ENCODE data around the gene CHTOP.
"Not testable (repeated sequence)": the region's sequence is repeated elsewhere in the genome, so short reads cannot be mapped to it uniquely, and the experiment has no call there.

Gene CHTOP

DNA sequence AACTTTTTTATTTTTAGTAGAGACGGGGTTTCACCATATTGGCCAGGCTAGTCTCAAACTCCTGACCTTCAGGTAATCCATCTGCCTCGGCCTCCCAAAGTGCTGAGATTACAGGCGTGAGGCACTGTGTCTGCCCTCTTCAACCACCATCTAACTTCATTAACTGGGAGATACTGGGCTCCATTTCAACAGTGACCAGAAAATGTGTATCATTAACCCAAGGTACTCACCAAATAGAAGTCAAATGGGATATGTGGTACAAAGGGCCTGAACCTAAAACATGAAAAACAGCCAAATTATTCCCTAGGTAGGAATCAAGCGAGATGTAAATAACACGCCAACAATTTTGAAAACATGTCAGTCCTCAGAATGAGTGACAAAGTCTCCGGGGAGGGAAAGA is 35.7 kb downstream of the CHTOP start:
- H4K20me1 ChIP-seq (ENCODE audit: insufficient read depth, low read length): no peaks in the 10 kb centered on the region
- no peak overlapping the region for H2AFZ ChIP-seq (ENCODE audit: low read depth, low read length)
- peaks cover 49% of the 10 kb centered on the region for H3K36me3 ChIP-seq (replicated peaks; ENCODE audit: low read depth, low read length)
- H3K4me1 ChIP-seq (ENCODE audit: low read length): peaks cover 9% of the 10 kb centered on the region
- H3K79me2 ChIP-seq (ENCODE audit: low read length): peaks cover 36% of the 10 kb centered on the region
- peak overlapping the region; percentile 95 for H3K4me3 ChIP-seq (ENCODE audit: low read length)
- no peak overlapping the region for H3K27ac ChIP-seq (ENCODE audit: low read length)
- H3K9me3 ChIP-seq (ENCODE audit: insufficient read depth, low read length): no peaks in the 10 kb centered on the region
- no peaks in the 10 kb centered on the region for H3K27me3 ChIP-seq (ENCODE audit: low read depth, low read length)
- H3K9ac ChIP-seq (ENCODE audit: low read length): peak overlapping the region; percentile 94
- no peak for TF ChIP-seq EZH2phosphoT487 (IDR thresholded peaks at IDR 0.05; ENCODE audit: low read depth)
- TF ChIP-seq, protein P1, sequence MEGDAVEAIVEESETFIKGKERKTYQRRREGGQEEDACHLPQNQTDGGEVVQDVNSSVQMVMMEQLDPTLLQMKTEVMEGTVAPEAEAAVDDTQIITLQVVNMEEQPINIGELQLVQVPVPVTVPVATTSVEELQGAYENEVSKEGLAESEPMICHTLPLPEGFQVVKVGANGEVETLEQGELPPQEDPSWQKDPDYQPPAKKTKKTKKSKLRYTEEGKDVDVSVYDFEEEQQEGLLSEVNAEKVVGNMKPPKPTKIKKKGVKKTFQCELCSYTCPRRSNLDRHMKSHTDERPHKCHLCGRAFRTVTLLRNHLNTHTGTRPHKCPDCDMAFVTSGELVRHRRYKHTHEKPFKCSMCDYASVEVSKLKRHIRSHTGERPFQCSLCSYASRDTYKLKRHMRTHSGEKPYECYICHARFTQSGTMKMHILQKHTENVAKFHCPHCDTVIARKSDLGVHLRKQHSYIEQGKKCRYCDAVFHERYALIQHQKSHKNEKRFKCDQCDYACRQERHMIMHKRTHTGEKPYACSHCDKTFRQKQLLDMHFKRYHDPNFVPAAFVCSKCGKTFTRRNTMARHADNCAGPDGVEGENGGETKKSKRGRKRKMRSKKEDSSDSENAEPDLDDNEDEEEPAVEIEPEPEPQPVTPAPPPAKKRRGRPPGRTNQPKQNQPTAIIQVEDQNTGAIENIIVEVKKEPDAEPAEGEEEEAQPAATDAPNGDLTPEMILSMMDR (IDR thresholded peaks at IDR 0.05; ENCODE audit: low read depth, low read length): no peak
- H3K4me2 ChIP-seq (ENCODE audit: low read length): peak overlapping the region; percentile 94

DNA sequence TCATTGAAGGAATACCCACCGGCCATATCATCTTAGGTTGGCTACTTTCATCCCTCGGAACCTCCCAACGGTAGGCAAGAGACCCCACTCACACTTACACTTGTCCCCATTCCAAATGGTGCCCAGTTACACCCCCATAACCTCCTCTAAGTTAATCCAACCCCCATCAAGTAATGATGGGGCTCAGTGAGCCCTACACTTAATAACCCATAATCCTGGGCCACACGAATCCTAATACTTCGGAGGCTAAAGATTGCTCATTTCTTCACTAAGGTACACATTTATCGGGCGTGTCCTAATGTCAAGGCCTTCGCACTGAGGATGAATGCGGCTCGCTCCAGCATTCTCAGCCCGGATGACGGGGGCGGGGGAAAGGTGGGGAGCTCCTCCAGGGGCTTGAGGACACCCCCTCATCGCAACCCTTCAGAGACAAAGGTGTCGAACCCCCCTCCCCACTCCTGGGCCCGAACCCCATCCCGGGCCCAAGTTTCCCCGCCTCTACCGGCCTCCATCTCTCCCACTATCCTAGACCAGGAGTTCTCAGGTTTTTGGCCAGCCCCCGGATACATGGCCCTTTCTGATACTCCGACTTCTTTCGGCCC is 36.5 kb downstream of the CHTOP start:
- peaks cover 41% of the 10 kb centered on the region for H3K36me3 ChIP-seq (replicated peaks; ENCODE audit: low read depth, low read length)
- H4K20me1 ChIP-seq (ENCODE audit: insufficient read depth, low read length): no peaks in the 10 kb centered on the region
- no peaks in the 10 kb centered on the region for H3K27me3 ChIP-seq (ENCODE audit: low read depth, low read length)
- peaks cover 36% of the 10 kb centered on the region for H3K79me2 ChIP-seq (ENCODE audit: low read length)
- TF ChIP-seq, protein P1 (IDR thresholded peaks at IDR 0.05; ENCODE audit: low read depth, low read length): no peak
- no peak for TF ChIP-seq EZH2phosphoT487 (IDR thresholded peaks at IDR 0.05; ENCODE audit: low read depth)
- peak overlapping the region; percentile 54 for H3K27ac ChIP-seq (ENCODE audit: low read length)
- H3K4me1 ChIP-seq (ENCODE audit: low read length): peaks cover 9% of the 10 kb centered on the region
- no peak overlapping the region for H2AFZ ChIP-seq (ENCODE audit: low read depth, low read length)
- no peaks in the 10 kb centered on the region for H3K9me3 ChIP-seq (ENCODE audit: insufficient read depth, low read length)
- H3K9ac ChIP-seq (ENCODE audit: low read length): peak overlapping the region; percentile 94
- H3K4me2 ChIP-seq (ENCODE audit: low read length): peak overlapping the region; percentile 94
- H3K4me3 ChIP-seq (ENCODE audit: low read length): peak overlapping the region; percentile 95

DNA sequence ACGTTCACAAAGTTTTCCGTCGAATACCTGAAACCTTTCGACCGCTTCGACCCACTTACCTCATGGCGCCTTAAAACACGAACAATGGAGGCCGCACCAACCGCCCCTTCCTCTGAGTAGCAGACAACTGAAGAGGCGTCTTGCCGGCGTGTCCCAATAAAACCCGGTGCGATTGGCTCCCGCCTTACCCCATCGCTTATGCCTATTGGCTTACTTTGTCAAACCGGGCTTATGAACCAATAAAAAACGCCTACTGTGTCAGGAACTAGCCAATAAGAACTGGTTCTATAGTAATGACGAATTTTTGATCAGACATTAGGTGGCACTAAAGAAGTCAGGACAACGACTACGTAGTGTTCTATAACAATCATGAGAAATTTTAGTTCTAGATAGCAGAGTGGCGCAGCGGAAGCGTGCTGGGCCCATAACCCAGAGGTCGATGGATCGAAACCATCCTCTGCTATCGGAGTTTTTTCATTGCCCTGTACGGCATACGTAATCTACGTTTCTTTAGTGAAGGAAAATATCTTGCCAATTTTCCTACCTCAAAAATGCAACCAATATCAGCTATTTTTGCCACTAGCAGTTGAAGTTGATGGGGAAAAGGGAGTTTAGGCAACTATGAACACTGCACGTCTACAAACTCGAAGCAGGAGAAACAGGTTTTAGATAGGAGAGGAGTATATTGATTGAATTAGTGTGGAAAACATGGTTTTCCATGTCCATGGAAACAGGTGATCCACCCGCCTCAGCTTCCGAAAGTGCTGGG is 37.2 kb downstream of the CHTOP start, which contains the start of gene ILF2:
ILF2 (minus strand) TSS at position 135 of the 769 bp plus-strand sequence; CDS start at position 64, 71 bp downstream.
- H3K9ac ChIP-seq (ENCODE audit: low read length): peak within 1 kb of the TSS; percentile 94
- no peaks in the 10 kb centered on the region for H3K27me3 ChIP-seq (ENCODE audit: low read depth, low read length)
- peaks cover 9% of the 10 kb centered on the region for H3K4me1 ChIP-seq (ENCODE audit: low read length)
- H2AFZ ChIP-seq (ENCODE audit: low read depth, low read length): peak within 1 kb of the TSS; percentile 65
- H3K4me2 ChIP-seq (ENCODE audit: low read length): peak within 1 kb of the TSS; percentile 94
- no peaks in the 10 kb centered on the region for H4K20me1 ChIP-seq (ENCODE audit: insufficient read depth, low read length)
- H3K4me3 ChIP-seq (ENCODE audit: low read length): peak within 1 kb of the TSS; percentile 95
- H3K9me3 ChIP-seq (ENCODE audit: insufficient read depth, low read length): no peaks in the 10 kb centered on the region
- H3K79me2 ChIP-seq (ENCODE audit: low read length): peaks cover 36% of the 10 kb centered on the region
- H3K36me3 ChIP-seq (replicated peaks; ENCODE audit: low read depth, low read length): peaks cover 36% of the 10 kb centered on the region
- H3K27ac ChIP-seq (ENCODE audit: low read length): peak within 1 kb of the TSS; percentile 78
- TF ChIP-seq, protein P1 (IDR thresholded peaks at IDR 0.05; ENCODE audit: low read depth, low read length): peak; percentile 41
- TF ChIP-seq EZH2phosphoT487 (IDR thresholded peaks at IDR 0.05; ENCODE audit: low read depth): no peak

DNA sequence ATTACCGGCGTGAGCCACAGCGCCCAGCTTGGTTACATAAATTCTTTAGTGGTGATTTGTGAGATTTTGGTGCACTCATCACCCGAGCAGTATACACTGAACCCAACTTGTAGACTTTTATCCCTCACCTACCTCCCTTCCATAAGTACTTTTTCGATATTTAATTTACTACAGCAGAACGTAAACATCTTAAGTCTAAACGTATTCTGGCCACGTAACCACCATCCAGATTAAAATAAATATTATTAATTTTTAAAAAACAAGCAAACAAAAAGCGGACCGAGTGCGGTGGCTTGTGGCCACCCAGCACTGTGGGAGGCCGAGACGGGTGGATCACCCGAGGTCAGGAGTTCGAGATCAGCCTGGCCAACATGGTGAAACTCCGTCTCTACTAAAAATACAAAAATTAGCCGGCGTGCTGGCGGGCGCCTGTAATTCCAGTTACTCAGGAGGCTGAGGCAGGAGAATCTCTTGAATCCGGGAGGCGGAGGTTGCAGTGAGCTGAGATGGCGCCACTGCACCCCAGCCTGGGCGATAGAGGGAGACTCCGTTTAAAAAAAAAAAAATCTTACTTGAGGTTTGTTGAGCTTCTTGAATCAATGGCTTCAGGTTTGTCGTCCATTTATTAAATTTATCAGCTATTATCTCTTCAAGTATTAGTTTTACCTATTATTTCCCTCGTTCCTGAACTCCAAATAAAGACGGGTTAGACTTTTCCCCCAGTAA is 37.9 kb downstream of the CHTOP start:
- H2AFZ ChIP-seq (ENCODE audit: low read depth, low read length): peak overlapping the region; percentile 65
- not testable (repeated sequence) for H3K9me3 ChIP-seq (ENCODE audit: insufficient read depth, low read length); H3K27me3 ChIP-seq (ENCODE audit: low read depth, low read length); H3K4me1 ChIP-seq (ENCODE audit: low read length); H4K20me1 ChIP-seq (ENCODE audit: insufficient read depth, low read length)
- peak overlapping the region; percentile 88 for H3K9ac ChIP-seq (ENCODE audit: low read length)
- peaks cover 36% of the 10 kb centered on the region for H3K79me2 ChIP-seq (ENCODE audit: low read length)
- H3K36me3 ChIP-seq (replicated peaks; ENCODE audit: low read depth, low read length): peaks cover 32% of the 10 kb centered on the region
- H3K27ac ChIP-seq (ENCODE audit: low read length): peak overlapping the region; percentile 78
- TF ChIP-seq, protein P1 (IDR thresholded peaks at IDR 0.05; ENCODE audit: low read depth, low read length): peak; percentile 31; the same call in 1 of the 2 replicates
- H3K4me3 ChIP-seq (ENCODE audit: low read length): peak overlapping the region; percentile 87
- peak overlapping the region; percentile 78 for H3K4me2 ChIP-seq (ENCODE audit: low read length)
